ENCODE data around the gene DMAP1.
"Not testable (repeated sequence)": the region's sequence is repeated elsewhere in the genome, so short reads cannot be mapped to it uniquely, and the experiment has no call there.

The DMAP1 gene

GRCh38 chr1:44213222-44214112 is at the start of gene DMAP1:
Gene DMAP1, plus strand, starts transcription at chr1:44213471. Its CDS starts 283 bp downstream, at chr1:44213754.
- DNase-seq, result peak; percentile 64

GRCh38 chr1:44168520-44169098 is 44.7 kb upstream of the DMAP1 start:
- DNase-seq, result no peak

- DNase-seq, result no peak
These were observed 42.9 kb upstream of the DMAP1 start for GRCh38 chr1:44170281-44170823.

- DNase-seq, result no peak
These were observed 38.6 kb upstream of the DMAP1 start for GRCh38 chr1:44174630-44175029.

GRCh38 chr1:44200336-44200735 is 12.9 kb upstream of the DMAP1 start:
- DNase-seq, result no peak

- not testable (repeated sequence) for DNase-seq
These were observed 6.7 kb upstream of the DMAP1 start for GRCh38 chr1:44206545-44206944.

GRCh38 chr1:44208226-44208625 is 5.0 kb upstream of the DMAP1 start:
- DNase-seq, result no peak

- DNase-seq, result no peak
These were observed 2.7 kb upstream of the DMAP1 start for GRCh38 chr1:44210595-44210994.

GRCh38 chr1:44212355-44213221 is 683 bp upstream of the DMAP1 start:
- DNase-seq, result no peak

- peak; percentile 46 for DNase-seq
These were observed 4.6 kb downstream of the DMAP1 start for GRCh38 chr1:44217809-44218410.

GRCh38 chr1:44218503-44219300 is 5.4 kb downstream of the DMAP1 start:
- DNase-seq, result no peak

GRCh38 chr1:44219301-44219626 is 6.0 kb downstream of the DMAP1 start:
- no peak for DNase-seq

- no peak for DNase-seq
These were observed 6.9 kb downstream of the DMAP1 start for GRCh38 chr1:44220001-44220751.

GRCh38 chr1:44220755-44221154 is 7.5 kb downstream of the DMAP1 start:
- DNase-seq, result no peak

- no peak for DNase-seq
These were observed 8.5 kb downstream of the DMAP1 start for GRCh38 chr1:44221769-44222168.

- no peak for DNase-seq
These were observed 9.3 kb downstream of the DMAP1 start for GRCh38 chr1:44222397-44223186.

- no peak for DNase-seq
These were observed 9.9 kb downstream of the DMAP1 start for GRCh38 chr1:44223187-44223610.

- DNase-seq, result no peak
These were observed 12.5 kb downstream of the DMAP1 start for GRCh38 chr1:44225761-44226160.

- DNase-seq, result no peak
These were observed 13.9 kb downstream of the DMAP1 start for GRCh38 chr1:44227211-44227610.

GRCh38 chr1:44228218-44228617 is 14.9 kb downstream of the DMAP1 start:
- DNase-seq, result no peak

Data from GDM1 (cell line).